Lower lobe of right lung (tissue), 2 donors: ENCODE results near the gene PRDX6. TPM values are rescaled to one million over a fixed set of nuclear protein-coding genes. Genes with fewer than 3 reads are reported as not detected.

ENCODE experiments used
- ATAC-seq, 2 donors: fragments of 200-7000 bp; cut with Tn5 transposase; one replicate each; pipeline ENCODE4 v1.9.1; 2020 to 2022; ENCODE audit warnings: mild to moderate bottlenecking in 2 of 2, moderate library complexity in 2 of 2
- DNase-seq: peaks from one replicate; pipeline ENCODE4 v3.0.0-alpha.2; 2020
- H3K27ac ChIP-seq: fragments of 200-600 bp; one replicate; pipeline ENCODE4 v1.8.0; 2022
- H3K27me3 ChIP-seq: fragments of 200-600 bp; one replicate; pipeline ENCODE4 v1.8.0; 2022; ENCODE audit warnings: low read depth
- H3K36me3 ChIP-seq: fragments of 200-600 bp; one replicate; pipeline ENCODE4 v1.8.0; 2022; ENCODE audit warnings: mild to moderate bottlenecking
- H3K4me1 ChIP-seq: fragments of 200-600 bp; one replicate; pipeline ENCODE4 v1.8.0; 2022
- H3K4me3 ChIP-seq: fragments of 200-600 bp; one replicate; pipeline ENCODE4 v1.8.0; 2022; ENCODE audit warnings: mild to moderate bottlenecking
- H3K9me3 ChIP-seq: fragments of 200-600 bp; one replicate; pipeline ENCODE4 v1.8.0; 2022
- intact Hi-C: fragments of 100-400 bp; cut with DNase I; formaldehyde crosslinking; loops from one replicate; pipeline ENCODE4 v1.11.0; 2022
- total RNA-seq: library from RNA; stranded (reverse); fragmentation: NEBNext Ultra II Directional; extraction: Animal tissue kit (Norgen Biotek cat#: 25700); gene quantifications from one replicate; pipeline ENCODE4 v1.2.1, GENCODE V29; 2021
- TF ChIP-seq, protein P1 (sequence below): fragments of 200-600 bp; IDR thresholded peaks from one replicate; pipeline ENCODE4 v1.8.0; 2022; ENCODE audit warnings: antibody characterized with exemption, mild to moderate bottlenecking
- donor health status: DM: no; HTN: yes; CAD: no; lungs with severe emphysema.

The PRDX6 gene
- total RNA-seq, 1 donor from 2014 or later: 187 TPM

DNA sequence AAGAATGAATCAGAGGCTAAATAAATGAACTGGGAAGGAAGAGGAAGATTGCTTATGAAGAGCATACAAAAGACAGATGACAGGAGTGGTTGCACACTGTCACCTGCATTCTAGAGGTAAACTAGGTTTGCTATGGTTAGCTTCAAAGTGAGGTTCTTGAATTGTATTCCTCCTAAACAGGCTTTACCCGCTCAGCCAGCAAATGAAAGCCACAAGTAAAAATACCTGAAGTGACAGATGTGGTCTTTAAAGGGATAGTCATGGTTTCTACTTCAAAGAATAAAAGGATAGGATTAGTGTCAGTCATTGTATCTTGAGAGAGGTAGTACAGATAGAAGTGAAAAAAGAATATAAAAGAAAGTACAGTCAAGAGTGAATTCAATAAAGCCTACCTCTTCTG is 32.4 kb upstream of the PRDX6 start:
- no peaks in the 10 kb centered on the region for H3K4me1 ChIP-seq
- TF ChIP-seq, protein P1, sequence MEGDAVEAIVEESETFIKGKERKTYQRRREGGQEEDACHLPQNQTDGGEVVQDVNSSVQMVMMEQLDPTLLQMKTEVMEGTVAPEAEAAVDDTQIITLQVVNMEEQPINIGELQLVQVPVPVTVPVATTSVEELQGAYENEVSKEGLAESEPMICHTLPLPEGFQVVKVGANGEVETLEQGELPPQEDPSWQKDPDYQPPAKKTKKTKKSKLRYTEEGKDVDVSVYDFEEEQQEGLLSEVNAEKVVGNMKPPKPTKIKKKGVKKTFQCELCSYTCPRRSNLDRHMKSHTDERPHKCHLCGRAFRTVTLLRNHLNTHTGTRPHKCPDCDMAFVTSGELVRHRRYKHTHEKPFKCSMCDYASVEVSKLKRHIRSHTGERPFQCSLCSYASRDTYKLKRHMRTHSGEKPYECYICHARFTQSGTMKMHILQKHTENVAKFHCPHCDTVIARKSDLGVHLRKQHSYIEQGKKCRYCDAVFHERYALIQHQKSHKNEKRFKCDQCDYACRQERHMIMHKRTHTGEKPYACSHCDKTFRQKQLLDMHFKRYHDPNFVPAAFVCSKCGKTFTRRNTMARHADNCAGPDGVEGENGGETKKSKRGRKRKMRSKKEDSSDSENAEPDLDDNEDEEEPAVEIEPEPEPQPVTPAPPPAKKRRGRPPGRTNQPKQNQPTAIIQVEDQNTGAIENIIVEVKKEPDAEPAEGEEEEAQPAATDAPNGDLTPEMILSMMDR: no peak
- H3K36me3 ChIP-seq: no peaks in the 10 kb centered on the region
- no peaks in the 10 kb centered on the region for H3K27me3 ChIP-seq
- no peak for DNase-seq
- ATAC-seq: no peak
- H3K9me3 ChIP-seq: peaks cover 4% of the 10 kb centered on the region
- no peak overlapping the region for H3K4me3 ChIP-seq
- intact Hi-C loops: no loop called here
- H3K27ac ChIP-seq: no peak overlapping the region

DNA sequence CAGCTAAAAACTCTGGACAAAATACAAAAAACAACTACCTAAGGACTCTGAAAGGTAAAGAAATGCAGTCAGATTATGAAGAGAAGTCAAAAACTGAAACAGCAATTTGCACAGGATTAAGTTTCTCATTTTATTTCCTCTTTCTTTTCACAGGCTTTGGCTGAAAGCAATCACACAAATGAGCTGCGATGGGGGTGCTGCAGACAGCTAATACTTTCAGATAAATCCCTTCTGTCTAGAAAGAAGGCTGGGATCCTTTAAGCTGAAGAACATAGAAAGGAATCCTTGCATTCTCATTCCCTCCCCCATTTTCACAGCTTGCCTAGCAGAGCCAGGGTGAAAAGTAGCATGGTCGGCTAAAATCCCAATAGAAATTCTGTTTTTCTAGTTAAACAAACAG is 32.0 kb upstream of the PRDX6 start:
- Histone ChIP-seq H3K36me3 (no peaks in the 10 kb centered on the region), H3K4me1 (no peaks in the 10 kb centered on the region), H3K27ac (no peak overlapping the region), H3K4me3 (no peak overlapping the region), H3K27me3 (no peaks in the 10 kb centered on the region), H3K9me3 (peaks cover 4% of the 10 kb centered on the region)
- DNase-seq (no peak), ATAC-seq (no peak)
- intact Hi-C loops: no loop called here
- TF ChIP-seq, protein P1: no peak

DNA sequence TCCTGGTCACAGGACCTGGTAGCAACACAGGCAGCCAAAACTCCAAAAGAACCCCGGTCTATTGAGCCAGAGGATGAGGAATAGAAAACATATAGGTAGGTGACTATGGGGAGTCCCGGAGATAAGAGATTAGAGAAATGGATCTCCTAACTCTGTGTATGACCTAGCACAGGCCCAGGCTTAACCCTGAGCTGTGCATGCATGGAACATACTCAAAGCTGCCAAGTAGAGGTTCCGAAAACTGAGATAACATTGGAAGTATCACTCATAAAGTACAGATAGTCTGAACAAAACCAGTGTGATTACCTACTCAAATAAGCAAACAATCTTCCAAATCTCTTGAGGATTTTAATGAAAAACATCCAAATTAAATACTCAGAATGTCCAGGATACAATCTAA is 31.5 kb upstream of the PRDX6 start:
- Histone ChIP-seq H3K27ac (no peak overlapping the region), H3K4me3 (no peak overlapping the region), H3K9me3 (peaks cover 4% of the 10 kb centered on the region), H3K27me3 (no peaks in the 10 kb centered on the region), H3K36me3 (no peaks in the 10 kb centered on the region), H3K4me1 (no peaks in the 10 kb centered on the region)
- ATAC-seq (no peak), DNase-seq (no peak)
- TF ChIP-seq, protein P1: no peak
- intact Hi-C loops: no loop called here

DNA sequence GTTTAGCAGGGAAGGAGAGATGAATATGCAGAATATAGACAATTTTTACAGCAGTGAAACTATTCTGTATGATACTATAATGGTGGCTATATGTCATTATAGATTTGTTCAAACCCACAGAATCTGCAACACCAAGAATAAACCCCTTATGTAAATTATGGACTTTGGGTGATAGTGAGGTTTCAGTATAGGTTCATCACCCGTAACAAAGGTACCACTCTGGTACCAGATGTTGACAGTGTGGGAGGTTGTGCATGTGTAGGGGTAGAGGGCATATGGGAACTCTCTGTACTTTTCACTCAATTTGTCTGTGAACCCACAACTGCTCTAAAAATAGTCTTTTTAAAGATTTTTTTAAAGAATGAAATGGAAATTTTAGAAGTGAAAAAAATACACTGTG is 29.9 kb upstream of the PRDX6 start:
- TF ChIP-seq, protein P1: no peak
- H3K4me3 ChIP-seq: no peak overlapping the region
- no peak for DNase-seq
- intact Hi-C loops: no loop called here
- H3K9me3 ChIP-seq: peaks cover 4% of the 10 kb centered on the region
- H3K27ac ChIP-seq: no peak overlapping the region
- no peaks in the 10 kb centered on the region for H3K27me3 ChIP-seq
- H3K36me3 ChIP-seq: no peaks in the 10 kb centered on the region
- no peak for ATAC-seq
- no peaks in the 10 kb centered on the region for H3K4me1 ChIP-seq

DNA sequence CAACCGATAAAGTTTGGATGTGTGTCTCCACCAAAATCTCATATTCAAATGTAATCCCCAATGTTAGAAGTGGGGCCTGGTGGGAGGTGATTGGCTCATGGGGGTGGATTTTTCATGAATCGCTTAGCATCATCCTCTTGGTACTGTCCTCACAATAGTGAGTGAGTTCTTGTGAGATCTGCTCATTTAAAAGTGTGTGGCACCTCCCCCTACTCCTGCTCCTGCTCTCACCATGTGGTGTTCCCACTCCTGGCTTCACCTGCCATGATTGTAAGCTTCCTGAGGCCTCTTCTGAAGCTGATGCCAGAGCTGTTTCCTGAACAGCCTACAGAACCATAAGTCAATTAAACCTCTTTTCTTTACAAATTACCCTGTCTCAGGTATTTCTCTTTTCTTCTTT is 28.2 kb upstream of the PRDX6 start:
- ATAC-seq: no peak
- intact Hi-C loops: no loop called here
- Histone ChIP-seq H3K9me3 (peaks cover 4% of the 10 kb centered on the region), H3K4me3 (no peak overlapping the region), H3K27me3 (no peaks in the 10 kb centered on the region), H3K4me1 (no peaks in the 10 kb centered on the region), H3K36me3 (no peaks in the 10 kb centered on the region), H3K27ac (no peak overlapping the region)
- TF ChIP-seq, protein P1: no peak
- DNase-seq: no peak

DNA sequence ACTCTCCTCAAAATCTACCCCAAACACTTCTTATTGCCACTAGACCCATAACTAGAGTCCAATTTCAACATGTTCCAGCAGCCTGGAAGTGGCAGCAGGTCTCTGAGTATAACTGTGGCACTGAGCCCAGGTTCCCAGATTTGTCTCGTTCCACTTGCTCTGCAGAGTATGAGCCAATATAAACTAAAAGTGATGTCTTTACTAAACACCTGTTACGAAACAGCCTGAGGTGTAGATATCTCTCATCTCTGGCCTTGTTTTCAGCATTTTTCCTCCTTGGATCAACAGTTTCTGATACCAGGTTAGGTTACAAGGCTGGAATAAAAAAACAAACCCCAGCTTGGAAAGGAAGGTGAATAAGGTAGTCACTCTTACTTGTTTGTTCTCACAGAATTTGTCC is 25.2 kb upstream of the PRDX6 start:
- H3K27ac ChIP-seq: peak overlapping the region; percentile 66
- no peaks in the 10 kb centered on the region for H3K27me3 ChIP-seq
- H3K4me3 ChIP-seq: no peak overlapping the region
- no peaks in the 10 kb centered on the region for H3K9me3 ChIP-seq
- ATAC-seq (peak; percentile 80 to 95), DNase-seq (peak; percentile 54)
- no peaks in the 10 kb centered on the region for H3K4me1 ChIP-seq
- TF ChIP-seq, protein P1: no peak
- no peaks in the 10 kb centered on the region for H3K36me3 ChIP-seq
- intact Hi-C loops: no loop called here
